Psoas muscle (tissue), 8 donors: ENCODE measurements around the gene CDHR3. TPM values are rescaled to one million over a fixed set of nuclear protein-coding genes. Genes with fewer than 3 reads are reported as not detected.
A peak's percentile ranks its signal among the peaks of the same experiment; 100 is the strongest.

Experiments
- ATAC-seq, 4 donors: fragments of 200-7000 bp; cut with Tn5 transposase; one replicate each; pipeline ENCODE4 v1.9.1; 2020; ENCODE audit warnings: moderate library complexity in 3 of 4, mild to moderate bottlenecking in 2 of 4
- DNase-seq, 2 donors: peaks; one replicate each; pipeline ENCODE4 v3.0.0-alpha.2; 2020
- H3K27ac ChIP-seq: fragments of 200-600 bp; one replicate; pipeline ENCODE4 v1.8.0; 2022
- H3K27me3 ChIP-seq, 3 donors: fragments of 200-600 bp in 1 of 3; one replicate each; pipeline versions ENCODE4 v1.6.1 to v1.8.0; 2013 to 2022; ENCODE audit warnings: low read length in 2 of 3, mild to moderate bottlenecking in 2 of 3, moderate library complexity in 1 of 3; ENCODE audit not compliant: insufficient read depth in 3 of 3
- H3K36me3 ChIP-seq, 2 donors: fragments of 200-600 bp in 1 of 2; one replicate each; pipeline versions ENCODE4 v1.6.1 to v1.8.0; 2013 to 2022; ENCODE audit warnings: low read depth in 1 of 2, mild to moderate bottlenecking in 1 of 2, moderate library complexity in 1 of 2; ENCODE audit not compliant: insufficient read depth in 1 of 2
- H3K4me1 ChIP-seq: fragments of 200-600 bp; one replicate; pipeline ENCODE4 v1.8.0; 2022
- H3K4me3 ChIP-seq: fragments of 200-600 bp; one replicate; pipeline ENCODE4 v1.8.0; 2022; ENCODE audit warnings: mild to moderate bottlenecking
- H3K9me3 ChIP-seq: fragments of 200-600 bp; one replicate; pipeline ENCODE4 v1.8.0; 2022
- WGBS, 3 donors: extraction: QIAGEN DNeasy Blood & Tissue Kit; methylation state at CpG; one replicate each; pipeline versions ENCODE4 v1.1.6 to v1.1.7; 2013; 5-methylcytosine and 5-hydroxymethylcytosine counted together
- intact Hi-C, 2 donors: fragments of 100-400 bp; cut with DNase I; formaldehyde crosslinking; loops; one replicate each; pipeline versions ENCODE4 v1.11.0 to v1.14.2; 2022
- polyA plus RNA-seq, 3 donors: library from polyadenylated mRNA; stranded (reverse); fragments of 200-250 nt; gene quantifications; one replicate each; pipeline ENCODE4 v1.2.3, GENCODE V29; 2013
- total RNA-seq, 4 donors: library from RNA; stranded (reverse); fragmentation: NEBNext Ultra II Directional in 2 of 4; extraction: Animal tissue kit (Norgen Biotek cat#: 25700) in 2 of 4; gene quantifications; one replicate each; pipeline versions ENCODE4 v1.2.1 to v1.2.4, GENCODE V29; 2021 to 2023
- TF ChIP-seq, protein P1 (sequence below): fragments of 200-600 bp; IDR thresholded peaks from one replicate; pipeline ENCODE4 v1.8.0; 2022; ENCODE audit warnings: antibody characterized with exemption
- donor health status: healthy with polysubstance abuse.
- donor health status: DM: no; HTN: no; CAD: no; lungs with moderate emphysema.
- donor health status: Bipolar disorder and iron deficiency.
- donor health status: healthy.
- donor health status: DM: yes; HTN: yes; CAD: no.
- donor health status: DM: no; HTN: no; CAD: no.
- donor health status: DM: no; HTN: no; CAD: no.
- donor health status: DM: yes; HTN: yes; CAD: no.

CDHR3 gene
- total and polyA plus RNA-seq, 7 donors, result 0.30 to 1.7 (median 0.44) TPM

DNA sequence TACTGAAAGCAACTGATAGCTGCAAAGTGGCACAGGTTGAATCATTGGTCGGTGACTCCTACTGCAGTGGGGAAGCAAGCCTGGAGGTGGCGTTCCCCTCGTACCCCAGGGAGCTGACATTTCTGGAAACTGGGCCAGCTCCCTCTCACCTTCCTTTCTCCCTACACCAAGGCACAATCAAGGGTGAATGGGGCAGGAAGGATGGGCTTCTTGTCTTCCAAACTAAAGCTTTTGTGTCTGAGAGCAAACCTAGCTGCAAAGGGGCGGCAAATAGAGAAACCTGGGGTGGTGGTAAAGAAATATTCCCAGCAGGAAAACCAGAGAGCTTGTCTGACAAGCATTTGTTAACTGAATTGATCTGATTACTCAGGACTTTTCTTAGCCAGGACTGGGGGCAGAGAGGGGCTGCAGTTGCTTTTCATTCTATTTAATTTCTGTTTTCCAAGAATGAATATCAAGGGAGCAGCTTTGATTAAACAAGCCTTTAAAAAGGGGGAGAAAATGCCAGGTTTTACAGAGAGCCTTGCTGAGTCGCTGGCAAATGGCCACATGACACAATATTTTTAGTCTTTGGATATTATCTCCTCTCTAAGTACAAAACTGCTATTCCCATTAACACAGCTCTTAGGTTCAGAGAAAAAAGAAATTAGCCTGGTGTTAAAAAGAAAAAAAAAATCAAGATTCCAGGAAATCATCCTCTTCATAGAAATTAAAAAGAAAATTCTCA is 27.8 kb downstream of the CDHR3 start:
- WGBS, 3 donors, result 38 to 45% (median 44%) methylated on average over 5 of the region's 5 CpGs
- H3K27ac ChIP-seq, result no peak overlapping the region
- ATAC-seq (no peak), DNase-seq (no peak)
- H3K9me3 ChIP-seq, result no peaks in the 10 kb centered on the region
- no peaks in the 10 kb centered on the region for H3K36me3 ChIP-seq
- H3K4me3 ChIP-seq, result no peak overlapping the region
- intact Hi-C loops, result no loop called here
- H3K27me3 ChIP-seq, result no peaks in the 10 kb centered on the region
- TF ChIP-seq, protein P1, sequence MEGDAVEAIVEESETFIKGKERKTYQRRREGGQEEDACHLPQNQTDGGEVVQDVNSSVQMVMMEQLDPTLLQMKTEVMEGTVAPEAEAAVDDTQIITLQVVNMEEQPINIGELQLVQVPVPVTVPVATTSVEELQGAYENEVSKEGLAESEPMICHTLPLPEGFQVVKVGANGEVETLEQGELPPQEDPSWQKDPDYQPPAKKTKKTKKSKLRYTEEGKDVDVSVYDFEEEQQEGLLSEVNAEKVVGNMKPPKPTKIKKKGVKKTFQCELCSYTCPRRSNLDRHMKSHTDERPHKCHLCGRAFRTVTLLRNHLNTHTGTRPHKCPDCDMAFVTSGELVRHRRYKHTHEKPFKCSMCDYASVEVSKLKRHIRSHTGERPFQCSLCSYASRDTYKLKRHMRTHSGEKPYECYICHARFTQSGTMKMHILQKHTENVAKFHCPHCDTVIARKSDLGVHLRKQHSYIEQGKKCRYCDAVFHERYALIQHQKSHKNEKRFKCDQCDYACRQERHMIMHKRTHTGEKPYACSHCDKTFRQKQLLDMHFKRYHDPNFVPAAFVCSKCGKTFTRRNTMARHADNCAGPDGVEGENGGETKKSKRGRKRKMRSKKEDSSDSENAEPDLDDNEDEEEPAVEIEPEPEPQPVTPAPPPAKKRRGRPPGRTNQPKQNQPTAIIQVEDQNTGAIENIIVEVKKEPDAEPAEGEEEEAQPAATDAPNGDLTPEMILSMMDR, result no peak
- H3K4me1 ChIP-seq, result no peaks in the 10 kb centered on the region

DNA sequence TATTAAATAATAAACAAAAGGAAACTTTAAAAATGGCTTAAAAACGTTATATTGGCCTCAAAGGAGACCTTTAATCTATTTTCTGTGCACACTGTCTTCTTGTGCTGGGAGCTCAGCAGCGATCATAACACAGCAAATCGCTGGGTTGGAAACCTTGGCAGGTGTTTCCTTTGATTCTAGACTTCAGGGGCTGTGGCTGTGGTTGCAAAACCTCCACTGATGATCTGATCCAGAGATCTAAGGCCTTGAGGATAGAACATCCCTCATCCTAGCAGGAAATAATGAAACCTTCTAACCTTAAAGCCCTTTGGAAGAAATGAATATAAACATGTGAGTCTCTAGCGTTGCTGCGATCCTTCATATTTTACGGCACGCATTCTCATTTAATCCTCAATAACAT is 29.8 kb downstream of the CDHR3 start:
- ATAC-seq (no peak), DNase-seq (no peak)
- WGBS, 3 donors, result 80 to 86% (median 84%) methylated on average over 7 of the region's 7 CpGs
- H3K4me3 ChIP-seq, result no peak overlapping the region
- no peak overlapping the region for H3K27ac ChIP-seq
- H3K27me3 ChIP-seq, result no peaks in the 10 kb centered on the region
- H3K4me1 ChIP-seq, result no peaks in the 10 kb centered on the region
- intact Hi-C loops, result no loop called here
- H3K9me3 ChIP-seq, result no peaks in the 10 kb centered on the region
- H3K36me3 ChIP-seq, result no peaks in the 10 kb centered on the region
- TF ChIP-seq, protein P1, result no peak

DNA sequence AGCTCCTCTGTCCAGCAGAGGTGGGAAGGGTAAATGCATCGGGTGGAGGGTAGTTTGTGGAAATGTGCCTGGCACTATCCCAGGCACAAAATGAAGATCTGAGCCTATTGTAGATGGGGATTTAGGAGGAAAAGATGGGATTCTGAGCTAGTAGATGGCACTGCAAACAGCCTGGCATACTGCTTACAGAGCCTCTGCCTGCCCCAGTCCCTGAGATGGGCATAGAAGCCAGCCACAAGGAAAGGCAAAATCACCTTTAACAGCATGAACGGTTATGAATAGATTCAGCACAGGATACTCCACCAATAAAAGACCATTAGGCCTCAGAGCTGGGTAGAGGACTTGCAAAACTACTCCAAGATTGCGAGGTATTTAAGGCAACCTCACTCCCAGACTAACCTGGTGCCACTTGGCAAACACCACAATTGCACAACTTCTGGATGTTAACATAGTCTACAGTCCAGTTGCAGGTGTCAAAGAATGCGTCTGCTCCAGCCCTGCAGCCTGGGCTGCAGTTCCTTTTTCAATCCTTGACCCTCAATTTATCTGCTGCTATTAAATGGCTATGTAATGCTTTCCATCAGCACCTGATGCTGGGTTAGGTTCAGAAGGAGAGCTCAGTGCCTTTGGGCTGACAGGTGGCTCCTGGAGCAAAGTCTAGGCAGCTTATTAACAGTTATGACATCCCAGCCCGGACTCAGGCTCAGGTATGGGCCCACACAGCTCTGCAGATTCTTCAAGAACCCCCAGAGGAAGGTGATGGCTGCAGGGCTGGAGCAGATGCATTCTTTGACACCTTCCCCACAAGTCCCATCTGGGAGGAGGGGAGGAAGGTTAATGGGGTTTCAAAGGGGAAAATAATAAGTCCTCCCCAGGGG is 34.0 kb downstream of the CDHR3 start:
- Histone ChIP-seq H3K4me1 (no peaks in the 10 kb centered on the region), H3K27ac (no peak overlapping the region), H3K27me3 (no peaks in the 10 kb centered on the region), H3K4me3 (no peak overlapping the region), H3K36me3 (no peaks in the 10 kb centered on the region), H3K9me3 (no peaks in the 10 kb centered on the region)
- WGBS, 3 donors, result 34 to 37% (median 36%) methylated on average over 5 of the region's 5 CpGs
- intact Hi-C loops, result no loop called here
- DNase-seq, result no peak
- TF ChIP-seq, protein P1, result no peak
- peak in 2 of 4 donors; percentile 58 to 70 for ATAC-seq

DNA sequence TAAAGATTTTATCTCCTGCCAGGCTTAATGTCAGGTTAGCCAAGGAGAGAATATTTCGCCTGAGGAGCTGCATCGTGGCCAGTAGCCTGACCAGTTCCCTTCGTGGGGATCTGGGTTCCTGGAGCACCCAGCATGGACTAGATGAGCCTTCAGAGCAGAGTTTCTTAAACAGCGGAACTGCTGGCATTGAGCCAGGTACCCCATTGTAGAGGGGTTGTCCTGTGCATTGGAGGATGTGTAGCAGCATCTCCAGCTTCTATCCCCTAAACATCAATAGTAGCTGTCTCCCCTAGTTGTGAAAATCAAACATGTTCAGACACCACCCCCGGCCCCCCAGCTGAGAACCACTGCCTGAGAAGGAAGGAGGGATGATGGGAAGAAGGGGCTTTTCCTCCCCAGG is 36.2 kb downstream of the CDHR3 start:
- Histone ChIP-seq H3K27me3 (no peaks in the 10 kb centered on the region), H3K4me1 (no peaks in the 10 kb centered on the region), H3K36me3 (no peaks in the 10 kb centered on the region), H3K9me3 (no peaks in the 10 kb centered on the region), H3K4me3 (no peak overlapping the region), H3K27ac (no peak overlapping the region)
- intact Hi-C loops, result no loop called here
- ATAC-seq (no peak), DNase-seq (no peak)
- TF ChIP-seq, protein P1, result no peak
- 83 to 89% (median 87%) methylated on average over 5 of the region's 5 CpGs for WGBS, 3 donors
